HL-60/S4 treated with phorbol 12-myristate 13-acetate at 8.2 ng/mL for 4 days and 3 days (cell line): Measurements from ENCODE around the gene FCHO1.

Source experiments
- in situ Hi-C: fragments of 300-500 bp; cut with MboI; formaldehyde crosslinking; loops from 2 replicates; pipeline ENCODE4 v1.15.0; 2022; ENCODE audit warnings: low sequenced_read_pairs

Gene FCHO1

DNA sequence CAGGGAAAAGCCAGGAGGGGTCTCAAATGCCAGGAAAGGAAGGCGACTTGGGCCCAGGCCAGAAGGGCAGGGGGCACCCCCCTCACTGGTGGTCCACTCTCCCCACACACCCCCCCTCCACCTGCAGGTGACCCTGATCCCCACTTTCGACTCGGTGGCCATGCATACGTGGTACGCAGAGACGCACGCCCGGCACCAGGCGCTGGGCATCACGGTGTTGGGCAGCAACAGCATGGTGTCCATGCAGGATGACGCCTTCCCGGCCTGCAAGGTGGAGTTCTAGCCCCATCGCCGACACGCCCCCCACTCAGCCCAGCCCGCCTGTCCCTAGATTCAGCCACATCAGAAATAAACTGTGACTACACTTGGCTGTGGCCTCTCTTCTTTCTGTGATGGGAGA, 17.1 kb upstream of the FCHO1 start:
- in situ Hi-C loops, result no loop called here

DNA sequence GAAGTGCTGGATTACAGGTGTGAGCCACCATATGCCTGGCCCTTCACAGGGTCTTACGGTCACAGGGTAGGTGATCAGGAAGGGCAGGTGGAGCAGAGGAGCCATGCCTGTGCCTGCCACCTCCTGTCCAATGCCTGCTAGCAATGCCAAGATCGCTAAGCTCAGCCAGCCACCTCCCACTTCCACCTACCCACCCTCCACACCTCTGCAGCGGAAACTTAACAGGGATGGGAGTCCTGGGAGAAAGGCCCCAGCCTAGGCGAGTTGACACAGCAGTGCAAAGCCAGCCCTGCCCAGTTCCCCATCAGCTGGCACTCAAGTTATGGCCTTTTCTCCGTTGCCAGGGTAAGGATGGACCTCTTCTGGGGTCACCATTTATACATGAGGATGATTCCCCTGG, 15.9 kb upstream of the FCHO1 start:
- in situ Hi-C loops, result no loop called here

GRCh38 chr19:17737690-17738153, 13.6 kb upstream of the FCHO1 start:
- in situ Hi-C loops, result no loop called here

DNA sequence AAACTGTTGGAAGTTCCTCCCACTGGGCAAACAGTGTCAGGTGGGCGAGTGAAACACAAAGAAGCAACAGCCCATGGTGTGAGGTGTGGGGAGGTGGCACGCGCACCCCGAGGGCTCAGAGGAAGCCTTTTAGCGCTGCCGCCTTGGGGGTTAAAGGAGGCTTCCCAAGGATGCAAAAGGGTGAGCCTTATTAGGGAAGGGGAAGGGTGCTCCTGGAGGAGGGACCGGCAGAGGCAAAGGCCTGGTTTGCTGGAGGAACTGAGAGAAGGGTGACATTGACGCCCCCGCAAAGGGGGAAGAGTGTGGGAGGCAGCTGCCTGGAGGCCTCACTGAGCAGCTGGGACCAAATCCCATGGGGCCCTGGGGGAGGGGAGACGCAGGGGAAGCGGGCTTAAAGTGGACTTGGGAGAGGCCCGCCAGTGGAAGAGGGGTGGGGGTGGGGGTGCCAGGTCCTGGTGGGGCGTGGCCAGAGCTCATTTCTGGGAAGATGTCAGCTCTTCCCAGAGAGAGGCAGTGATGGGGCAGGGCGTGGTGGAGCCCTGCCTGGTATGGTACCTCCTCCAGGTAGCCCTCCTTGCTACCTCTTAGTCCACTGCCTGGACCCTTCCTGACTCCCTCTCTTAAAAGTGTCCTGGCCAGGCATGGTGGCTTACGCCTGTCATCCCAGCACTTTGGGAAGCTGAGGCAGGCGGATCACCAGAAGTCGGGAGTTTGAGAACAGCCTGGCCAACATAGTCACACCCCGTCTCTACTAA, 12.0 kb upstream of the FCHO1 start:
- in situ Hi-C loops, result no loop called here

GRCh38 chr19:17741456-17741855, 9.8 kb upstream of the FCHO1 start:
- in situ Hi-C loops, result no loop called here

GRCh38 chr19:17743874-17744580, 7.2 kb upstream of the FCHO1 start:
- in situ Hi-C loops, result no loop called here

- in situ Hi-C loops, result no loop called here
Observed at GRCh38 chr19:17747205-17748098, 3.8 kb upstream of the FCHO1 start.

GRCh38 chr19:17748884-17749638, 2.2 kb upstream of the FCHO1 start:
- in situ Hi-C loops, result no loop called here

GRCh38 chr19:17749912-17750317, 1.4 kb upstream of the FCHO1 start:
- in situ Hi-C loops, result no loop called here

- in situ Hi-C loops, result no loop called here
Observed at GRCh38 chr19:17751912-17752273, 616 bp downstream of the FCHO1 start.

- in situ Hi-C loops, result no loop called here
Observed at GRCh38 chr19:17752865-17753639, 1.8 kb downstream of the FCHO1 start.

GRCh38 chr19:17753976-17754375, 2.7 kb downstream of the FCHO1 start:
- in situ Hi-C loops, result no loop called here

- in situ Hi-C loops, result no loop called here
Observed at GRCh38 chr19:17754634-17755442, 3.6 kb downstream of the FCHO1 start.

DNA sequence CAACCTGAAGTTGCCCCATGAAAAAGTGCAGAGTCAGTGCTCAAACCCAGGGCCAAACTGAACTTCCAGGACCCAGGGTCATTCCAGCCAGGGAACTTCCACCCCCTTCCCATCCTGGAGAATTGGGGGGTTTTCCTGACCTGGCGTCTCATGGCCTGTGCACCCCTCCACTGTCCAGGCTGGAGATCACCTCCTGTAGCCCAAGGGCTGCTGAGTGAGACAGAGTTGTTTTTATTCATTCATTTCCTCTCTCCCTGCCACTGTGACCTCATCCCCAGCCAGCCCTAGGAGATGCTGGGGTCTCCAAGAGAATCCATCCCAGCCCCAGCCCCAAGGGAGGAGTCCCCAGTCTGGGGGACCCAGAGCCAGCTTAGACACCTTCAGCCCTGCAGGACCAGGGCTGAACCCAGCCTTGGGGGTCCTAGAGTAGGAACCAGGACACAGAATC, 4.2 kb downstream of the FCHO1 start:
- in situ Hi-C loops, result no loop called here

DNA sequence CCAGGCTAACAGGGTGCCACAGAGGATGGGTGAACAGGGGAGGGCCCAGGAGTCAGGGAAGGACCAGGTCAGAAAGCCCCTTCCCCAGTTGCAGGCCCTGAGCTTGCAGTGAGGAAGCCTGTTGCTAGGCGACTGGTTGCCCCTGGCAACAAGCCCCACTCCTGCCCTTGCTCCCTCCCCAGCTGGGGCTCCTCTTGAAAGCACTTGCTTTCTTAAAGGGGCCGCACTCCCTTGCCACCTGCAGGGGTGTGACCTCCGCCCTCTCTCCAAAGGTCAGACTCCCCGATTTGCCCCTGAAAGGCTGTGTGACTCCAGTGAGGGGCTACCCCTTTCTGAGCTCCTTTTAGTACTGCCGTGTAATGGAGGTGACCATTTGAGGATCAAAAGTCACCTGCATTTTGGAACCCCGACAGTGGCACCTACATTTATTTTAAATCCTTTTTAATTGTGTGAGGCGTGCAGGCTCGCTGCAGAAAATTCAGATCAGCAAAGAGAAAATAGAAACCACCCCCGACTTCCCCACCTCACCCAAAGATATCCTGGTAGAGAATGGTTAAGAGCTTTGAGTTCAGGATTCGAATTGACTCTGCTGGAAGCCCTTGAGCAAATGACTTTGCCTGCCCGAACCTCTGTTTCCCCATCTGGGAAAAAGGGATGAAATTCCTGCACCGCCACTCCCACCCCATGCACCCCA, 4.8 kb downstream of the FCHO1 start:
- in situ Hi-C loops, result no loop called here

- in situ Hi-C loops, result no loop called here
Observed at GRCh38 chr19:17757125-17757524, 5.8 kb downstream of the FCHO1 start.

GRCh38 chr19:17758515-17758914, 7.2 kb downstream of the FCHO1 start:
- in situ Hi-C loops, result no loop called here

DNA sequence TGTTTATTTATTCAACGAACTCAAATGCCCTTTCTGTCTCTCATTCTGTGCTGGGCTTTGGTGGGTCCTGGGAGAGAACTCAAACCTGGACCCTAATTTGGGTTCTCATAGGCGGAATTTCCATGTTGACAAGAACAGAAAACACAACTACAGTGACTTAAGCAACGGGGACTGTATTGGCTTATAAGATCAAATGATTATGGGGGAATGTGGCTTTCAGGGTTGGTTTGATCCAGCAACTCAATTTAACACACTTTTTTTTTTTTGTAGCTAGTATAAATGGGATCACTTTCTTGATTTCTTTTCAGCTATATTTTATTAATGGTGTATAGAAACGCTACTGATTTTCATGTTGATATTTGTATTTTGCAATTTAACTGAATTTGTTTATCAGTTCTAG, 9.9 kb downstream of the FCHO1 start:
- in situ Hi-C loops, result no loop called here
